T-helper 17 cell (primary cell): Measurements from ENCODE around the gene PADI1. TPM values are rescaled to one million over a fixed set of nuclear protein-coding genes. Genes with fewer than 3 reads are reported as not detected.

Experiments
- ATAC-seq: fragments of 150-1000 bp; cut with Tn5 transposase; 2 replicates; pipeline ENCODE4 v1.10.0; 2021; ENCODE audit warnings: mild to moderate bottlenecking, moderate library complexity
- DNase-seq, 3 donors: peaks; one replicate each; pipeline versions ENCODE4 v3.0.0 to v3.0.0-alpha.2; 2020 to 2021
- H3K9me3 ChIP-seq: one replicate; pipeline ENCODE4 v1.7.0; 2013; ENCODE audit warnings: low read length, mild to moderate bottlenecking; ENCODE audit not compliant: control insufficient read depth, poor library complexity, severe bottlenecking
- H3K27ac Mint-ChIP-seq: one replicate; pipeline ENCODE4 v1.8.0; 2022; ENCODE audit warnings: mild to moderate bottlenecking, moderate library complexity, mixed read lengths
- H3K27me3 Mint-ChIP-seq: one replicate; pipeline ENCODE4 v1.8.0; 2022; ENCODE audit warnings: mixed read lengths
- H3K36me3 Mint-ChIP-seq: one replicate; pipeline ENCODE4 v1.8.0; 2022; ENCODE audit warnings: low read depth, mixed read lengths
- H3K4me1 Mint-ChIP-seq: one replicate; pipeline ENCODE4 v1.8.0; 2022; ENCODE audit warnings: mild to moderate bottlenecking, mixed read lengths
- H3K4me3 Mint-ChIP-seq: one replicate; pipeline ENCODE4 v1.8.0; 2022; ENCODE audit warnings: mild to moderate bottlenecking, moderate library complexity, mixed read lengths
- total RNA-seq, 4 donors: library from RNA in 2 of 4; stranded (reverse) in 2 of 4; gene quantifications; one replicate each; pipeline ENCODE4 v1.2.3 and lab custom pipeline; 2022 to 2026

Gene PADI1
- total RNA-seq, 2 donors from 2014 or later = not detected

GRCh38 chr1:17187051-17187450 lies 17.9 kb upstream of the PADI1 start:
- ATAC-seq (no peak), DNase-seq (no peak)
- no peaks in the 10 kb centered on the region for H3K36me3 Mint-ChIP-seq
- H3K27ac Mint-ChIP-seq = no peak overlapping the region
- no peaks in the 10 kb centered on the region for H3K9me3 ChIP-seq
- H3K4me3 Mint-ChIP-seq = no peak overlapping the region
- H3K27me3 Mint-ChIP-seq = peaks cover 3% of the 10 kb centered on the region
- peaks cover 12% of the 10 kb centered on the region for H3K4me1 Mint-ChIP-seq

DNA sequence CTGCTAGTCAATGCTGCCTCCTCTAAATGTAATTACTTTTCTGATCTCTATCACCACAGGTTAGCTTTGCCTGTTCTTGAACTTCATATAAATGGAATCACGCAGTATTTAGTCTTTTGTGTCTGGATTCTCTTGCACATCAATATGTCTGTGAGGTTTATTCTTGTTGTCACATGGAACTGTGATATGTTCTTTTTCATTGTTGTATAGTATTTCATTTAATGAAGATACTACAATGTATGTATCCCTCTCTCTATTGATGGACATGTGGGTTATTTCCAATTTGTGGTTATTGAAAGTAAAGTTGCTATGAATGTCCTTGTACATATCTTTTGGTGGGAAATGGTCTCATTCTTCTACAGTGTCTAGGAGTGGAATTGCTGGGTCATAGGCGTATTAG lies 16.7 kb upstream of the PADI1 start:
- ATAC-seq (no peak), DNase-seq (no peak)
- no peak overlapping the region for H3K27ac Mint-ChIP-seq
- no peaks in the 10 kb centered on the region for H3K9me3 ChIP-seq
- no peaks in the 10 kb centered on the region for H3K36me3 Mint-ChIP-seq
- H3K4me1 Mint-ChIP-seq = peaks cover 9% of the 10 kb centered on the region
- peaks cover 12% of the 10 kb centered on the region for H3K27me3 Mint-ChIP-seq
- no peak overlapping the region for H3K4me3 Mint-ChIP-seq

DNA sequence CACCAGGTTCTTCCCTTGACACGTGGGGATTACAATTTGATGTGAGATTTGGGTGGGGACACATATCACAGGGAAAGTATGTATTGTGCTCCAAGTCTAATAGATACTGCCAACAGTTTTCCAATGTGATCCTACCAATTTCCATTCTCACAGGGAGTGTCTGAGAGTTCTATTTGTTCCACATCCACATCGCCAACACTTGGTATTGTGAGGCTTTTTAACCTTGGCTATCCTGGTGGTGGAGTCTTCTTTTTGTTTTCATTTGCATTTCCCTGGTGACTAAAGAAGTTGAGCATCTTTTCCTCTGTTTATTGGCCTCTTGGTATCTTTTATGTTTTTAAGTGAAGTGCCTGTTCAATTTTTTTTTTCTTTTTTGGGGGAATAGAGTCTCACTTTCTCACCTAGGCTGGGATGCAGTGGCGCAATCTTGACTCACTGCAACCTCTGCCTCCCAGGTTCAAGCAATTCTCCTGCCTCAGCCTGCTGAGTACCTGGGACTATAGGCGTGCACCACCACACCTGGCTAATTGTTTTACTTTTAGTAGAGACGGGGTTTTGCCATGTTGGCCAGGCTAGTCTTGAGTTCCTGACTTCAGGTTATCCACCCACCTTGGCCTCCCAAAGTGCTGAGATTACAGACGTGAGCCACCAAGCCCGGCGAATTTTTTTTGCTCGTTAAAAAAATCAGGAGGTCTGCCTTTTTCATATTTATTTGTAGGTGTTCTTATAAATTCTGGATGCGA lies 15.9 kb upstream of the PADI1 start:
- H3K27ac Mint-ChIP-seq = no peak overlapping the region
- H3K27me3 Mint-ChIP-seq = peaks cover 16% of the 10 kb centered on the region
- H3K4me1 Mint-ChIP-seq = peaks cover 9% of the 10 kb centered on the region
- ATAC-seq (no peak), DNase-seq (no peak)
- H3K36me3 Mint-ChIP-seq = no peaks in the 10 kb centered on the region
- H3K4me3 Mint-ChIP-seq = no peak overlapping the region
- no peaks in the 10 kb centered on the region for H3K9me3 ChIP-seq

DNA sequence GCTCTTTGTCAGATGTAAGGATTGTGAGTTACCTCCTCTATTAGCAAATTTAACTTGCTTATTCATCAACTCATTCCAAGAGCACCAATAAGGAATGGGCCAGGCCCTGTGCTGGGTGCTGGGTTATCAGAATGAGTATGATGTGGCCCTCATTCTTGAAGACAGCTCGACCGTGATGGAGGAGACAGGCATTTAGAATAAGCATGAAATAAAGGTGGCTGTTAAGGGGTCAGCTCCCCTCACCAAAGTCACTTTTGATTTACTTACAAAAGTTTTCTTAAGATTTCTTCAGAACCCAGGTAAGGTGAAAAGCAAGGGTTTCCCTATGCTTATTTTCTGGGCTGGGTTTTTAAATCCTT lies 15.3 kb upstream of the PADI1 start:
- no peak overlapping the region for H3K27ac Mint-ChIP-seq
- no peaks in the 10 kb centered on the region for H3K9me3 ChIP-seq
- ATAC-seq = no peak
- peaks cover 3% of the 10 kb centered on the region for H3K36me3 Mint-ChIP-seq
- peaks cover 13% of the 10 kb centered on the region for H3K4me1 Mint-ChIP-seq
- H3K4me3 Mint-ChIP-seq = no peak overlapping the region
- H3K27me3 Mint-ChIP-seq = peaks cover 22% of the 10 kb centered on the region
- no peak for DNase-seq

GRCh38 chr1:17190010-17190995 lies 14.6 kb upstream of the PADI1 start:
- H3K9me3 ChIP-seq = no peaks in the 10 kb centered on the region
- Mint-ChIP-seq H3K27me3 (peaks cover 25% of the 10 kb centered on the region), H3K36me3 (peaks cover 3% of the 10 kb centered on the region), H3K4me1 (peaks cover 13% of the 10 kb centered on the region), H3K27ac (no peak overlapping the region), H3K4me3 (no peak overlapping the region)
- DNase-seq (no peak), ATAC-seq (no peak)

- H3K9me3 ChIP-seq = no peaks in the 10 kb centered on the region
- Mint-ChIP-seq H3K36me3 (peaks cover 3% of the 10 kb centered on the region), H3K4me1 (peaks cover 9% of the 10 kb centered on the region), H3K27ac (no peak overlapping the region), H3K27me3 (peaks cover 31% of the 10 kb centered on the region), H3K4me3 (no peak overlapping the region)
- DNase-seq = no peak
- ATAC-seq = no peak
These were observed 13.0 kb upstream of the PADI1 start for GRCh38 chr1:17191990-17192242.

GRCh38 chr1:17192394-17193221 lies 12.3 kb upstream of the PADI1 start:
- peaks cover 3% of the 10 kb centered on the region for H3K36me3 Mint-ChIP-seq
- H3K4me1 Mint-ChIP-seq = peaks cover 9% of the 10 kb centered on the region
- H3K9me3 ChIP-seq = no peaks in the 10 kb centered on the region
- DNase-seq = no peak
- no peak for ATAC-seq
- peaks cover 33% of the 10 kb centered on the region for H3K27me3 Mint-ChIP-seq
- H3K27ac Mint-ChIP-seq = no peak overlapping the region
- H3K4me3 Mint-ChIP-seq = no peak overlapping the region

DNA sequence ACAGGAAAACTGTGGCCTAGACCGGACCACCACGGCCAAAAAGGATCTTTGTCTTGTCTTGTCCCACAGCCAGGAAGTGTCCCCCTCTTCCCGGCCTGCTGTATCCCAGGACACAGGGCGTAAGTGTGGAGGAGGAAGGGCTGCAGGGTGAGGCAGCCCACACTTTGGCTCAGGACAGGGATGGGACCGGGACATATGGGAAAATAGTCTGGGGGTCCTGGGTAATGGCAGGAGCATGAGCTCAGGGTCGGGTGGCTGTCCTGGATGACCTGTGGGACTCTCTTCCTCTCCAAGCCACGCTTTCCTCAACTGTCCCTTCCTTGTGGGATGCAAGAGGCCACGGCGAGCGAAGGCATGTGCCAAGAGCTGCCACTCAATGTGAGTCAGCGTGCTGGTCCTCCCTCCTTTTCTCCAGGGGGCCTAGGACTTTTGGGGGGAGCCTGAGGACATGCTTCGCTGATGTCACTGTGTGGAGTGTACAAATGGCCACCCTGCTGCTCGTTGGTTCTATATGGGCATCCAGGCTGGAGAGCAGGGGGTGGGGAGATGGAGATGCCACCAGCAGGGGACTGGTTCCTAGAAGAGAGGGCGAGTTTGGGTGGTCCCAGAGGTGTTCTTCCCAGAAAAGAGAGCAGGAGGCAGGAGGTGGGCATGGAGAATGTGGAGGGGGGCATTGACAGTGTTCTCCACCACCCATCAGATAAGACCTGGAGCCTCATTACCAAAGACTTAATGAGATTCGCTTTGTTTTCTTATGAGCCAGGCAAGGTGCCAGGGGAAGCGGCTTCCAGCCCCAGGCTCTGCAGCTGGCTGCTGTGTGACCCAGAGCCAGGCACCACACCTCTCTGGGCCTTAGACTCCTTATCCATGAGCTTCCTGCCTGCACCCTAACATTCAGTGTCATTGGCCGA lies 11.5 kb upstream of the PADI1 start:
- Mint-ChIP-seq H3K4me3 (no peak overlapping the region), H3K27ac (no peak overlapping the region), H3K36me3 (peaks cover 3% of the 10 kb centered on the region), H3K4me1 (peaks cover 9% of the 10 kb centered on the region), H3K27me3 (peaks cover 33% of the 10 kb centered on the region)
- H3K9me3 ChIP-seq = no peaks in the 10 kb centered on the region
- DNase-seq = no peak
- ATAC-seq = no peak

DNA sequence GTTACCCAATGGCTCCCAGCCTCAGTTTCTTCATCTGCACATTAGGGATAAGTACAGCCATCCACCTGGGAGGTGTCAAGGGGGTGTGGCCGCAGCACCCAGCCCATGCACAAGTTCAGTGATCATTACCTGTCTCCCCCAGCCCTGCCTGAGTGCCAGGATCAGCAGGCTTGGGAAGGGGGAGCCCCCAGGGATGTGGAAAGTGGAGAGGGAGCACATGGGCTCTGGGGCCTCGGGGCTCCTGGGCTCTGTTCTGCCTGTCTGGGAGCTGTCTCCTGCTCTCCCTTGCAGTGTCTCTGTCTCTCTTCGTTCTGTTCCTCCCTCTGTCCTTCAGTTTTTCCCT lies 10.8 kb upstream of the PADI1 start:
- Mint-ChIP-seq H3K4me1 (peaks cover 10% of the 10 kb centered on the region), H3K4me3 (no peak overlapping the region)
- DNase-seq = no peak

GRCh38 chr1:17194615-17195528 lies 10.1 kb upstream of the PADI1 start:
- H3K9me3 ChIP-seq = no peaks in the 10 kb centered on the region
- H3K4me3 Mint-ChIP-seq = no peak overlapping the region
- ATAC-seq (no peak), DNase-seq (no peak)
- H3K4me1 Mint-ChIP-seq = peaks cover 14% of the 10 kb centered on the region
- H3K36me3 Mint-ChIP-seq = peaks cover 3% of the 10 kb centered on the region
- H3K27me3 Mint-ChIP-seq = peaks cover 33% of the 10 kb centered on the region
- no peak overlapping the region for H3K27ac Mint-ChIP-seq

More for the DNA sequence above, 10.8 kb upstream of the PADI1 start:
- no peaks in the 10 kb centered on the region for H3K9me3 ChIP-seq
- no peak for ATAC-seq
- no peak overlapping the region for H3K27ac Mint-ChIP-seq
- H3K36me3 Mint-ChIP-seq = peaks cover 3% of the 10 kb centered on the region
- peaks cover 33% of the 10 kb centered on the region for H3K27me3 Mint-ChIP-seq

DNA sequence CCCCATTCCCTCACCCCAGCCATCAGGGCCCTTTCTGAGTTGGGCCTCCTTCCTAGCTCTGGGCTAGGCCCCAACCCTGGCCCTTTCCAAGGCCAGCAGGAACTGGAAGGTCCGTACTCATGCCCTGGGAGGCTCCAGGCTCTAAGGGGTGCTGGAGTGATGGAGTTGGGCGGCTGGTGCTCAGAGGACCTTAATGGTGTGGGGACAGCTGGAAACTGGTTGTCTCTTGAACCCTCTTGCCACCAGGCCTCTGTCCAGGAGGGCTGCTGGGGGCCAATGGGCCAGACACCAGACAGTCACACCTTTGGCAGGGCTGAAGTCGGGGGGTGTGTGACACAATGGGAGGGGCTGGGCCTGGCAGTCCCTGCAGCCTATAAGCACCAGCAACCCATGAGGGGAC lies 9.2 kb upstream of the PADI1 start:
- no peaks in the 10 kb centered on the region for H3K9me3 ChIP-seq
- Mint-ChIP-seq H3K36me3 (peaks cover 3% of the 10 kb centered on the region), H3K27me3 (peaks cover 33% of the 10 kb centered on the region), H3K27ac (no peak overlapping the region), H3K4me1 (peaks cover 16% of the 10 kb centered on the region), H3K4me3 (no peak overlapping the region)
- DNase-seq (no peak), ATAC-seq (no peak)
